GM23248 (cell line): ENCODE results near the gene SLC13A5. TPM values are rescaled to one million over a fixed set of nuclear protein-coding genes. Genes with fewer than 3 reads are reported as not detected.

ENCODE experiments used
- DNase-seq: peaks from one replicate; pipeline ENCODE4 v3.0.0-alpha.2; 2015
- H2AFZ ChIP-seq: fragments of 200-600 bp; sonication (generic); 2 replicates; pipeline ENCODE4 v1.6.1; 2016; ENCODE audit warnings: antibody characterized with exemption
- H3F3A ChIP-seq: fragments of 200-600 bp; sonication (generic); 2 replicates; pipeline ENCODE4 v1.6.1; 2016; ENCODE audit warnings: mild to moderate bottlenecking, antibody characterized with exemption, mixed run types; ENCODE audit not compliant: insufficient read depth
- H3K27ac ChIP-seq: fragments of 200-600 bp; sonication (generic); 2 replicates; pipeline ENCODE4 v1.5.1; 2016; ENCODE audit warnings: mild to moderate bottlenecking
- H3K27me3 ChIP-seq: fragments of 200-600 bp; sonication (generic); replicated peaks from 2 replicates; pipeline ENCODE4 v1.6.1; 2016; ENCODE audit warnings: mild to moderate bottlenecking; ENCODE audit not compliant: insufficient read depth
- H3K36me3 ChIP-seq: fragments of 200-600 bp; sonication (generic); 2 replicates; pipeline ENCODE4 v1.6.1; 2016; ENCODE audit warnings: low read depth, mild to moderate bottlenecking
- H3K4me1 ChIP-seq: fragments of 200-600 bp; sonication (generic); 2 replicates; pipeline ENCODE4 v1.6.1; 2016; ENCODE audit warnings: mild to moderate bottlenecking; ENCODE audit not compliant: insufficient read depth
- H3K4me2 ChIP-seq: fragments of 200-600 bp; sonication (generic); one replicate; pipeline ENCODE4 v1.6.1; 2016; ENCODE audit warnings: mild to moderate bottlenecking; ENCODE audit not compliant: unreplicated experiment
- H3K4me3 ChIP-seq: fragments of 200-600 bp; sonication (generic); 2 replicates; pipeline ENCODE4 v1.5.1; 2016; ENCODE audit warnings: mild to moderate bottlenecking
- H3K79me2 ChIP-seq: fragments of 200-600 bp; sonication (generic); 2 replicates; pipeline ENCODE4 v1.6.1; 2016; ENCODE audit warnings: mild to moderate bottlenecking; ENCODE audit not compliant: insufficient read depth
- H3K9ac ChIP-seq: fragments of 200-600 bp; sonication (generic); 2 replicates; pipeline ENCODE4 v1.6.1; 2016; ENCODE audit warnings: mild to moderate bottlenecking
- H3K9me2 ChIP-seq: fragments of 200-600 bp; sonication (generic); 2 replicates; pipeline ENCODE4 v1.6.1; 2016; ENCODE audit warnings: mixed run types, mild to moderate bottlenecking, moderate library complexity; ENCODE audit not compliant: insufficient read depth
- H3K9me3 ChIP-seq: fragments of 200-600 bp; sonication (generic); one replicate; pipeline ENCODE4 v1.6.1; 2017; ENCODE audit warnings: low read depth
- H4K20me1 ChIP-seq: fragments of 200-600 bp; sonication (generic); 2 replicates; pipeline ENCODE4 v1.6.0; 2016; ENCODE audit not compliant: insufficient read depth
- EZH2 ChIP-seq: fragments of 200-600 bp; sonication (generic); IDR thresholded peaks from 2 replicates; pipeline ENCODE4 v1.6.1; 2018; ENCODE audit warnings: antibody characterized with exemption, mild to moderate bottlenecking; ENCODE audit not compliant: insufficient read depth, poor library complexity, severe bottlenecking
- EZH2phosphoT487 ChIP-seq: fragments of 200-600 bp; sonication (generic); IDR thresholded peaks from 2 replicates; pipeline ENCODE4 v1.6.1; 2018; ENCODE audit warnings: antibody characterized with exemption, moderate library complexity, mild to moderate bottlenecking, low read depth; ENCODE audit not compliant: insufficient read depth
- WGBS, 2 experiments: methylation state at CpG; one replicate each; pipeline ENCODE4 v1.1.6; 2015 to 2017; ENCODE audit warnings: low lambda C conversion rate in 2 of 2, low coverage in 1 of 2; ENCODE audit errors: missing lambda C conversion rate in 2 of 2; 5-methylcytosine and 5-hydroxymethylcytosine counted together
- in situ Hi-C: fragments of 300-500 bp; cut with MboI; formaldehyde crosslinking; loops from 2 replicates; pipeline ENCODE4 v1.15.0; 2020
- polyA plus RNA-seq: library from polyadenylated mRNA; unstranded; fragments of >200 nt; fragmentation: Nextera tagmentation; extraction: Ambion mirVana; gene quantifications from 2 replicates; pipeline ENCODE4 v1.2.1, GENCODE V29; 2016
- total RNA-seq: library from RNA; depleted of rRNA; stranded (reverse); fragments of >200 nt; shearing (Covaris generic); gene quantifications from 2 replicates; pipeline ENCODE4 v1.2.3, GENCODE V29; 2014

Gene SLC13A5
- total and polyA plus RNA-seq, 2 experiments from 2014 or later = not detected

DNA sequence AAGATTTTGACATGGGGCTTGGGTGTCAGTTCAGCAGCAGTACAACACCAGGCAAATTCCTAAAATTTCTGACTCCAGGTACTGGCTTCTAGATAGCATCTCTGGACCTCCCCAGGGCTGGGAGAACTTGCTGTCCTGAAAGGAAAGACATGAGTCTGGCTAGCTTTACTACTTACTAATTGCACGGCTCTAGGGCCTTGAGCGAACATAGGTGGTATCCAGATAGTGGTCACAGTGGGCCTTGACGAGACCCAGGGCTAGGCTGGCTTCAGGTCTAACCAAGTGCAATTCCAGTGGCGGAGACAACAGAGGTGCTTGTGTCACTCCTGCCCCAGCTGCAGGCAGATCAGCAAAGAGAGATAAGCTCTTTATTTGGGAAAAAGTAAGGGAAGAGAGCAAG is 16.4 kb upstream of the SLC13A5 start:
- Histone ChIP-seq H3K9me2 (no peaks in the 10 kb centered on the region), H3K9me3 (peaks cover 3% of the 10 kb centered on the region), H2AFZ (no peak overlapping the region), H3K9ac (no peak overlapping the region), H3K36me3 (no peaks in the 10 kb centered on the region), H3K27ac (no peak overlapping the region), H3K4me3 (no peak overlapping the region), H3K4me1 (no peaks in the 10 kb centered on the region), H4K20me1 (no peaks in the 10 kb centered on the region), H3K27me3 (peaks cover 26% of the 10 kb centered on the region), H3K79me2 (no peaks in the 10 kb centered on the region), H3F3A (no peaks in the 10 kb centered on the region), H3K4me2 (no peak overlapping the region)
- TF ChIP-seq EZH2 (no peak), EZH2phosphoT487 (no peak)
- in situ Hi-C loops = no loop called here
- DNase-seq = no peak
- WGBS, 2 experiments = 39 to 47% methylated on average over 4 of the region's 4 CpGs

DNA sequence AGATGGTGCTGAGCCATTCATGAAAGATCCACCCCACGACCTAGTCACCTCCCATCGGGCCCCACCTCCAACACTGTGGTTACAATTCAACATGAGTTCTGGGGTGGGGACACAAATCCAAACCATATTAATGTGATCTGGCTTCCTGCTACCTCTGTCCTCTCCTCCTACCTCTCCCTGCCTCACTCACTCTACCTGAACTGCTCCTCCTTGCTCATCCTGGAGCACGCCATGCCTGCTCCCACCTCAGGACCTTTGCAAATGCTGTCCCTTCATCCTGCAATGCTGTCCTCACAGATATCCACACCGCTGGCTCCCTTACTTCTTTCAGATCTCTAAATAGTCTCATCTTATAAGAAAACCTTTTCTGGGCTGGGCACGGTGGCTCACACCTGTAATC is 10.8 kb upstream of the SLC13A5 start:
- no peak for DNase-seq
- Histone ChIP-seq H2AFZ (no peak overlapping the region), H3K4me3 (no peak overlapping the region), H3K4me1 (no peaks in the 10 kb centered on the region), H3K79me2 (no peaks in the 10 kb centered on the region), H3K9me3 (no peaks in the 10 kb centered on the region), H3K9me2 (no peaks in the 10 kb centered on the region), H3K27ac (no peak overlapping the region), H3K4me2 (no peak overlapping the region), H4K20me1 (no peaks in the 10 kb centered on the region), H3K9ac (no peak overlapping the region), H3F3A (no peaks in the 10 kb centered on the region), H3K36me3 (no peaks in the 10 kb centered on the region), H3K27me3 (peaks cover 33% of the 10 kb centered on the region)
- WGBS, 2 experiments = 49 to 52% methylated on average over 5 of the region's 5 CpGs
- no peak for TF ChIP-seq EZH2
- TF ChIP-seq EZH2phosphoT487 = no peak
- in situ Hi-C loops = no loop called here

DNA sequence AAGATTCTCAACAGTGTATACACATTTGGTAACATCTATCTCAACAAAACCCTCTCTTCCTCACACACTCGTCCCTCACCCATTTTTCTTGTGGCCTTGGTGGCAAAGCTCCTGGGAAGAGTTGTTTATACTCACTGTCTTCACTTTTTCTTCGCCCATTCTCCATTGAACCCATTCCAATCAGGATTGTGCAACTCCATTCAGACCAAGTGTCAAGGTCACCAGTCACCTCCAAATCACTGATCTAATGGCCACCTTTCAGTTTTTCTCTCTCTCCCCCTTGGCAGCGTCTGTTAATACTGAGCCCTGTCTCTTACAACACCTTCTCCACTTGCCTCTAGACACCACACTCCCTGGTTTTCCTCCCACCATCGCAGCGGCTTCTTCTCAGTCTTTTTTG is 8.6 kb upstream of the SLC13A5 start:
- Histone ChIP-seq H3K27me3 (peaks cover 29% of the 10 kb centered on the region), H3K36me3 (no peaks in the 10 kb centered on the region), H3K27ac (no peak overlapping the region), H3K4me2 (no peak overlapping the region), H3K4me3 (no peak overlapping the region), H3K9ac (no peak overlapping the region), H2AFZ (no peak overlapping the region), H3K9me2 (no peaks in the 10 kb centered on the region), H4K20me1 (no peaks in the 10 kb centered on the region), H3K9me3 (no peaks in the 10 kb centered on the region), H3K4me1 (no peaks in the 10 kb centered on the region), H3F3A (no peaks in the 10 kb centered on the region), H3K79me2 (no peaks in the 10 kb centered on the region)
- WGBS, 2 experiments = 43 to 45% methylated on average over 5 of the region's 5 CpGs
- no peak for TF ChIP-seq EZH2
- in situ Hi-C loops = no loop called here
- no peak for DNase-seq

DNA sequence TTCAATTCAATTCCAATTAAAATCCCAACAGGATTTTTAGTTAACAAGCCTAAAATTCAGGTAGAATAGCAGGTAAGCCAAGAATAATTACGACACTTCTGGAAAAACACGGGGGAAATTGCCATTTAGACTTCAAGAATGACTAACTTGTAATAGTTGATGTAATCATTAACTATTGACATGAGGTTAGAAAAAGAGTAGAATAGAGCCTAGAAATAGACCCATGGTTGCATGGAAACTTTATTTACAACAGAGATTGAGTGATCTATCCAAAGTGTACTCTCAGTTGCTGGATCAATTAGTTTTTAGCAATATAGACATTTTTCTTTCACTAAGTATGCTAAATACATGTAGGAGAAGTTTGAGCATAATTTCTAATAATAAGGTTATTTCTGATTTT is 3.6 kb upstream of the SLC13A5 start:
- DNase-seq = no peak
- Histone ChIP-seq H3K9ac (no peak overlapping the region), H3K9me2 (no peaks in the 10 kb centered on the region), H3K79me2 (no peaks in the 10 kb centered on the region), H3K4me2 (no peak overlapping the region), H3K36me3 (no peaks in the 10 kb centered on the region), H3K27me3 (peaks cover 48% of the 10 kb centered on the region), H3K27ac (no peak overlapping the region), H3K4me3 (no peak overlapping the region), H3K9me3 (no peaks in the 10 kb centered on the region), H4K20me1 (no peaks in the 10 kb centered on the region), H2AFZ (no peak overlapping the region), H3F3A (no peaks in the 10 kb centered on the region), H3K4me1 (no peaks in the 10 kb centered on the region)
- in situ Hi-C loops = no loop called here
- TF ChIP-seq EZH2 = no peak
- TF ChIP-seq EZH2phosphoT487 = no peak
- 60 to 74% methylated on average over 2 of the region's 2 CpGs for WGBS, 2 experiments

DNA sequence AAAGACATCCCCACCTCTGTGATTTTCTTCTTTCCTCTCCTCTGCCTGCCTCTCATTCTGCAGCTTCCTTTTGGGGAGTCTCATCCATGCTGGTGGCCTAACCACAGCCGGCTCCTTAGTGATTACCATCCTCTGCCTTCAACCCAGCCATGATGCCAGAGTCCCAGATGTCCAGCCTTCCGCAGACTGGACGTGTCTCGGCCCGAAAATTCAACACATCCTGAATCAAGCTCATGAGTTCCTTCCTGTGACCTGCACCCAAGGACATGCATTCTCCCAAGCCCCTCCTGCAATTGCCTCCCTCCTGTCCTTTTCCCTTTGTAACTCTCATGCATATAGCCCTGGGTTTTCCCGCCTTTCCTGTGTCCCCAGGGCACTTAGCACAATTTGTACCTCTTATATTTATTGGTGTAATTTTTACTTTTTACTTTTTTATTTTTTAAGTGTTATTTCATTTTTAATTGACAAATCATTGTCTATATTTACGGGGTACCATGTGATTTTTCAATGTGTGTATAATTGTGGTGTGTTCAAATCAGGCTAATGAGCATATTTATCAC is 1.2 kb upstream of the SLC13A5 start:
- no peaks in the 10 kb centered on the region for H3K36me3 ChIP-seq
- no peaks in the 10 kb centered on the region for H3F3A ChIP-seq
- H3K4me1 ChIP-seq = no peaks in the 10 kb centered on the region
- TF ChIP-seq EZH2 (no peak), EZH2phosphoT487 (no peak)
- no peaks in the 10 kb centered on the region for H3K9me3 ChIP-seq
- in situ Hi-C loops = no loop called here
- no peaks in the 10 kb centered on the region for H3K79me2 ChIP-seq
- no peak overlapping the region for H2AFZ ChIP-seq
- no peaks in the 10 kb centered on the region for H4K20me1 ChIP-seq
- H3K27ac ChIP-seq = no peak overlapping the region
- H3K4me2 ChIP-seq = no peak overlapping the region
- no peak overlapping the region for H3K4me3 ChIP-seq
- no peak for DNase-seq
- WGBS, 2 experiments = 77 to 85% methylated on average over 7 of the region's 7 CpGs
- H3K9me2 ChIP-seq = no peaks in the 10 kb centered on the region
- H3K27me3 ChIP-seq = peaks cover 30% of the 10 kb centered on the region
- H3K9ac ChIP-seq = no peak overlapping the region
